Uterus (tissue), 4 donors: ENCODE results near the gene ITGB5. TPM values are rescaled to one million over a fixed set of nuclear protein-coding genes. Genes with fewer than 3 reads are reported as not detected.

Source experiments
- DNase-seq, 2 donors: peaks; one replicate each; pipeline ENCODE4 v3.0.0-alpha.2; 2019 to 2020
- H3K27ac ChIP-seq, 2 donors: fragments of 200-600 bp; sonication (generic); 1 replicate in 1 of 2; 2 replicates in 1 of 2; pipeline ENCODE4 v1.5.1; 2016 to 2018
- H3K27me3 ChIP-seq, 2 donors: fragments of 200-600 bp; sonication (generic); one replicate each; pipeline ENCODE4 v1.5.1; 2018 to 2019; ENCODE audit warnings: control low read depth in 1 of 2
- H3K36me3 ChIP-seq, 2 donors: fragments of 200-600 bp; sonication (generic); one replicate each; pipeline ENCODE4 v1.5.1; 2019; ENCODE audit warnings: control low read depth in 1 of 2
- H3K4me1 ChIP-seq, 2 donors: fragments of 200-600 bp; sonication (generic); one replicate each; pipeline ENCODE4 v1.5.1; 2018 to 2019; ENCODE audit warnings: control low read depth in 1 of 2
- H3K4me3 ChIP-seq, 2 donors: fragments of 200-600 bp; sonication (generic); 1 replicate in 1 of 2; 2 replicates in 1 of 2; pipeline ENCODE4 v1.5.1; 2018 to 2019; ENCODE audit warnings: mild to moderate bottlenecking in 1 of 2
- H3K9me3 ChIP-seq, 2 donors: fragments of 200-600 bp; sonication (generic); one replicate each; pipeline ENCODE4 v1.5.1; 2019; ENCODE audit warnings: control low read depth in 1 of 2
- CTCF ChIP-seq, 4 experiments: fragments of 200-600 bp in 2 of 4; fragments of 450-650 bp in 2 of 4; sonication (generic) in 2 of 4; IDR thresholded peaks; one replicate each; pipeline ENCODE4 v1.5.1; 2016 to 2019; ENCODE audit warnings: antibody characterized with exemption in 4 of 4, mild to moderate bottlenecking in 2 of 4, moderate library complexity in 1 of 4
- POLR2A ChIP-seq, 2 donors: fragments of 450-650 bp; IDR thresholded peaks; one replicate each; pipeline ENCODE4 v1.6.1; 2016; ENCODE audit warnings: antibody characterized with exemption in 2 of 2, mild to moderate bottlenecking in 1 of 2, moderate library complexity in 1 of 2
- intact Hi-C: fragments of 100-400 bp; cut with DNase I; formaldehyde crosslinking; loops from one replicate; pipeline ENCODE4 v1.15.1; 2023; ENCODE audit warnings: low total_unique reads
- total RNA-seq, 4 donors: library from RNA; depleted of rRNA in 3 of 4; stranded (reverse); fragments of >200 nt in 3 of 4; gene quantifications; one replicate each; pipeline versions ENCODE4 v1.1.0 to v1.2.4, GENCODE V29; 2014 to 2023
- donor health status: DM: yes; HTN: yes; CAD: no.

The ITGB5 gene
- total RNA-seq, 4 donors from 2014 or later, result 28.7 to 106 (median 71.6) TPM

GRCh38 chr3:124895756-124896155 is 8.6 kb upstream of the ITGB5 start:
- no peaks in the 10 kb centered on the region for H3K36me3 ChIP-seq
- no peaks in the 10 kb centered on the region for H3K27me3 ChIP-seq
- DNase-seq, result no peak
- intact Hi-C loops, result no loop called here
- no peak overlapping the region for H3K27ac ChIP-seq
- TF ChIP-seq CTCF (IDR thresholded peaks at IDR 0.05) (no peak), POLR2A (IDR thresholded peaks at IDR 0.05) (no peak)
- H3K4me1 ChIP-seq, result no peaks in the 10 kb centered on the region
- no peaks in the 10 kb centered on the region for H3K9me3 ChIP-seq
- H3K4me3 ChIP-seq, result no peak overlapping the region

GRCh38 chr3:124893526-124893925 is 6.4 kb upstream of the ITGB5 start:
- H3K9me3 ChIP-seq, result no peaks in the 10 kb centered on the region
- H3K27me3 ChIP-seq, result no peaks in the 10 kb centered on the region
- DNase-seq, result no peak
- intact Hi-C loops, result no loop called here
- H3K27ac ChIP-seq, result no peak overlapping the region
- no peak overlapping the region for H3K4me3 ChIP-seq
- no peak for TF ChIP-seq POLR2A (IDR thresholded peaks at IDR 0.05)
- no peak for TF ChIP-seq CTCF (IDR thresholded peaks at IDR 0.05)
- H3K36me3 ChIP-seq, result no peaks in the 10 kb centered on the region
- no peaks in the 10 kb centered on the region for H3K4me1 ChIP-seq

GRCh38 chr3:124890573-124891190 is 3.5 kb upstream of the ITGB5 start:
- intact Hi-C loops, result no loop called here
- Histone ChIP-seq H3K27me3 (no peaks in the 10 kb centered on the region), H3K27ac (no peak overlapping the region), H3K4me3 (no peak overlapping the region), H3K9me3 (no peaks in the 10 kb centered on the region), H3K4me1 (no peaks in the 10 kb centered on the region), H3K36me3 (no peaks in the 10 kb centered on the region)
- no peak for DNase-seq
- TF ChIP-seq POLR2A (IDR thresholded peaks at IDR 0.05) (no peak), CTCF (IDR thresholded peaks at IDR 0.05) (no peak)

- no peak for TF ChIP-seq CTCF (IDR thresholded peaks at IDR 0.05)
- TF ChIP-seq POLR2A (IDR thresholded peaks at IDR 0.05), result no peak
- Histone ChIP-seq H3K27me3 (no peaks in the 10 kb centered on the region), H3K4me1 (peaks cover 0 to 7% of the 10 kb centered on the region in 2 donors), H3K9me3 (no peaks in the 10 kb centered on the region), H3K4me3 (no peak overlapping the region), H3K27ac (peak overlapping the region in 1 of 2 donors; percentile 94), H3K36me3 (no peaks in the 10 kb centered on the region)
- DNase-seq, result no peak
- intact Hi-C loops, result no loop called here
Measured at GRCh38 chr3:124888482-124889441, 1.6 kb upstream of the ITGB5 start.

- DNase-seq, result no peak
- Histone ChIP-seq H3K27ac (peak overlapping the region; percentile 94 to 96), H3K36me3 (no peaks in the 10 kb centered on the region), H3K4me1 (peaks cover 0 to 7% of the 10 kb centered on the region in 2 donors), H3K4me3 (peak overlapping the region in 1 of 2 donors; percentile 90), H3K27me3 (no peaks in the 10 kb centered on the region), H3K9me3 (no peaks in the 10 kb centered on the region)
- intact Hi-C loops, result no loop called here
- no peak for TF ChIP-seq CTCF (IDR thresholded peaks at IDR 0.05)
- no peak for TF ChIP-seq POLR2A (IDR thresholded peaks at IDR 0.05)
Measured at GRCh38 chr3:124887932-124888298, 750 bp upstream of the ITGB5 start.
